IMR-90 (cell line): ENCODE data around the gene IRAK2. TPM values are rescaled to one million over a fixed set of nuclear protein-coding genes. Genes with fewer than 3 reads are reported as not detected.

ENCODE experiments used
- ATAC-seq: fragments of 200-7000 bp; cut with Tn5 transposase; 2 replicates; pipeline ENCODE4 v1.9.1; 2020; ENCODE audit warnings: low read depth, mild to moderate bottlenecking, moderate library complexity
- BruUV-seq: library from RNA; stranded (reverse); fragments of 400-500 nt; replicated peaks from 2 replicates; lab custom pipeline; 2021; lab: Mats Ljungman, UMichigan
- CTCF ChIA-PET: fragments of 300-600 bp; formaldehyde crosslinking; extraction: SDS; loops from one replicate; lab custom pipeline; 2021; ENCODE audit warnings: antibody characterized with exemption; lab: Yijun Ruan, JAX
- POLR2A ChIA-PET: fragments of 300-600 bp; sonication (Branson Sonifier 250); formaldehyde crosslinking; loops from one replicate; lab custom pipeline; 2022; ENCODE audit warnings: antibody characterized with exemption; ENCODE audit not compliant: unreplicated experiment; lab: Charles Lee
- DNase-seq: peaks from one replicate; pipeline ENCODE4 v3.0.0; 2013
- H2AFZ ChIP-seq: replicated peaks from 2 replicates; pipeline ENCODE3; 2013; ENCODE audit warnings: low read length, mild to moderate bottlenecking; ENCODE audit not compliant: poor library complexity
- H2AK5ac ChIP-seq: 2 replicates; pipeline ENCODE4 v1.6.1; 2013; ENCODE audit warnings: low read depth, low read length, inconsistent platforms
- H2AK9ac ChIP-seq: replicated peaks from 2 replicates; pipeline ENCODE3; 2013; ENCODE audit warnings: mild to moderate bottlenecking, low read depth, low read length, moderate library complexity; ENCODE audit not compliant: poor library complexity
- H2BK120ac ChIP-seq: 2 replicates; pipeline ENCODE4 v1.6.1; 2013; ENCODE audit warnings: low read depth, low read length, inconsistent platforms
- H2BK15ac ChIP-seq: 3 replicates; pipeline ENCODE4 v1.6.1; 2013; ENCODE audit warnings: low read depth, low read length, inconsistent platforms
- H2BK20ac ChIP-seq: 2 replicates; pipeline ENCODE4 v1.6.1; 2013; ENCODE audit warnings: low read depth, mild to moderate bottlenecking, inconsistent platforms, low read length, moderate library complexity
- H2BK5ac ChIP-seq: 2 replicates; pipeline ENCODE4 v1.6.1; 2013; ENCODE audit warnings: mild to moderate bottlenecking, low read depth, low read length, inconsistent platforms; ENCODE audit not compliant: poor library complexity, severe bottlenecking
- H3K14ac ChIP-seq: replicated peaks from 2 replicates; pipeline ENCODE4 v1.6.1; 2013; ENCODE audit warnings: low read depth, low read length, inconsistent platforms
- H3K18ac ChIP-seq: 2 replicates; pipeline ENCODE4 v1.6.1; 2013; ENCODE audit warnings: low read depth, low read length, control low read depth
- H3K23ac ChIP-seq: 2 replicates; pipeline ENCODE4 v1.6.1; 2013; ENCODE audit warnings: low read depth, low read length, inconsistent platforms
- H3K27ac ChIP-seq: 2 replicates; pipeline ENCODE4 v1.5.1; 2013; ENCODE audit warnings: mild to moderate bottlenecking, control low read depth, low read length; ENCODE audit not compliant: insufficient read depth
- H3K27me3 ChIP-seq: 2 replicates; pipeline ENCODE4 v1.6.1; 2013; ENCODE audit warnings: low read length; ENCODE audit not compliant: control insufficient read depth, insufficient read depth
- H3K36me3 ChIP-seq: 2 replicates; pipeline ENCODE4 v1.6.1; 2013; ENCODE audit warnings: low read length, mixed read lengths; ENCODE audit not compliant: control insufficient read depth, insufficient read depth
- H3K4ac ChIP-seq: 2 replicates; pipeline ENCODE4 v1.6.1; 2013; ENCODE audit warnings: low read depth, low read length, inconsistent platforms
- H3K4me1 ChIP-seq: 2 replicates; pipeline ENCODE4 v1.6.1; 2013; ENCODE audit warnings: low read length, mixed read lengths; ENCODE audit not compliant: control insufficient read depth, insufficient read depth
- H3K4me2 ChIP-seq: 2 replicates; pipeline ENCODE4 v1.6.1; 2013; ENCODE audit warnings: low read depth, mild to moderate bottlenecking, control low read depth, low read length, moderate library complexity
- H3K4me3 ChIP-seq: 2 replicates; pipeline ENCODE4 v1.5.1; 2013; ENCODE audit warnings: low read depth, mild to moderate bottlenecking, control low read depth, low read length, moderate library complexity; ENCODE audit not compliant: insufficient read depth
- H3K56ac ChIP-seq: 2 replicates; pipeline ENCODE4 v1.6.1; 2013; ENCODE audit warnings: low read length, inconsistent platforms; ENCODE audit not compliant: insufficient read depth; ENCODE audit errors: extremely low read depth
- H3K79me1 ChIP-seq, 2 experiments: 2 replicates each; pipeline ENCODE4 v1.6.1; 2013; ENCODE audit warnings: low read length in 2 of 2, inconsistent platforms in 1 of 2, low read depth in 1 of 2
- H3K9ac ChIP-seq: 2 replicates; pipeline ENCODE4 v1.6.1; 2013; ENCODE audit warnings: low read depth, low read length, control low read depth
- H3K9me1 ChIP-seq: 2 replicates; pipeline ENCODE4 v1.6.1; 2013; ENCODE audit warnings: low read length, inconsistent platforms; ENCODE audit not compliant: insufficient read depth
- H3K9me3 ChIP-seq: 2 replicates; pipeline ENCODE4 v1.6.1; 2013; ENCODE audit warnings: low read length; ENCODE audit not compliant: control insufficient read depth, insufficient read depth
- H4K20me1 ChIP-seq: 2 replicates; pipeline ENCODE4 v1.6.1; 2013; ENCODE audit warnings: low read length, inconsistent platforms; ENCODE audit not compliant: insufficient read depth
- H4K5ac ChIP-seq: 2 replicates; pipeline ENCODE4 v1.6.1; 2013; ENCODE audit warnings: mild to moderate bottlenecking, low read depth, low read length, control low read depth
- H4K8ac ChIP-seq, 2 experiments: 2 replicates each; pipeline ENCODE4 v1.6.1; 2013; ENCODE audit warnings: low read depth in 2 of 2, low read length in 2 of 2, control low read depth in 1 of 2, inconsistent platforms in 1 of 2
- H4K91ac ChIP-seq: 2 replicates; pipeline ENCODE4 v1.6.1; 2013; ENCODE audit warnings: low read depth, low read length, inconsistent platforms; ENCODE audit not compliant: insufficient read depth
- BHLHE40 ChIP-seq: fragments of 150-350 bp; IDR thresholded peaks from 2 replicates; pipeline ENCODE4 v1.6.1; 2016; ENCODE audit warnings: mild to moderate bottlenecking, low read depth, low read length
- CEBPB ChIP-seq: IDR thresholded peaks from 2 replicates; pipeline ENCODE4 v1.6.1; 2012; ENCODE audit warnings: low read depth, low read length, improper control_type of control experiment
- CHD1 ChIP-seq: IDR thresholded peaks from 2 replicates; pipeline ENCODE4 v1.6.1; 2012; ENCODE audit warnings: low read depth, low read length, improper control_type of control experiment
- CTCF ChIP-seq: conservative IDR thresholded peaks from 2 replicates; pipeline ENCODE4 v1.5.1; 2012; ENCODE audit warnings: mild to moderate bottlenecking, low read depth, low read length, improper control_type of control experiment
- FOS ChIP-seq: fragments of 150-350 bp; IDR thresholded peaks from 2 replicates; pipeline ENCODE4 v1.6.1; 2016; ENCODE audit warnings: low read depth, low read length
- MAFK ChIP-seq: IDR thresholded peaks from 2 replicates; pipeline ENCODE4 v1.6.1; 2012; ENCODE audit warnings: low read depth, low read length, improper control_type of control experiment
- MAZ ChIP-seq: IDR thresholded peaks from 2 replicates; pipeline ENCODE4 v1.6.1; 2012; ENCODE audit warnings: low read depth, mild to moderate bottlenecking, low read length, improper control_type of control experiment, moderate library complexity, borderline replicate concordance
- MXI1 ChIP-seq: IDR thresholded peaks from 2 replicates; pipeline ENCODE4 v1.6.1; 2012; ENCODE audit warnings: low read depth, mild to moderate bottlenecking, low read length, moderate library complexity, borderline replicate concordance
- NFE2L2 ChIP-seq: fragments of 150-350 bp; IDR thresholded peaks from 2 replicates; pipeline ENCODE4 v1.6.1; 2016; ENCODE audit warnings: low read depth, mild to moderate bottlenecking, low read length
- POLR2A ChIP-seq: IDR thresholded peaks from 2 replicates; pipeline ENCODE4 v1.6.1; 2012; ENCODE audit warnings: mild to moderate bottlenecking, low read depth, low read length
- RAD21 ChIP-seq: IDR thresholded peaks from 2 replicates; pipeline ENCODE4 v1.6.1; 2012; ENCODE audit warnings: low read length, improper control_type of control experiment
- RFX5 ChIP-seq: IDR thresholded peaks from 2 replicates; pipeline ENCODE4 v1.8.0; 2012; ENCODE audit warnings: low read depth, mild to moderate bottlenecking, low read length, moderate library complexity
- SMC3 ChIP-seq: fragments of 150-350 bp; IDR thresholded peaks from 2 replicates; pipeline ENCODE4 v1.6.1; 2016; ENCODE audit warnings: low read depth, mild to moderate bottlenecking, antibody characterized with exemption, low read length, moderate library complexity
- USF2 ChIP-seq: fragments of 150-350 bp; IDR thresholded peaks from 2 replicates; pipeline ENCODE4 v1.6.1; 2017; ENCODE audit warnings: mild to moderate bottlenecking, antibody characterized with exemption, low read length, low read depth
- WGBS, 2 experiments: methylation state at CpG; one replicate each; pipeline versions ENCODE4 v1.1.5 to v1.1.7; 2013; ENCODE audit warnings: missing lambda C conversion rate in 2 of 2; ENCODE audit not compliant: insufficient read length in 1 of 2; ENCODE audit errors: extremely low coverage in 2 of 2; 5-methylcytosine and 5-hydroxymethylcytosine counted together
- dilution Hi-C: fragments of 300-500 bp; cut with HindIII; formaldehyde crosslinking; loops from one replicate; pipeline ENCODE4 v1.14.3; 2018; ENCODE audit warnings: low sequenced_read_pairs; ENCODE audit not compliant: unreplicated experiment
- in situ Hi-C: fragments of 300-500 bp; cut with MboI; formaldehyde crosslinking; loops from 3 replicates; pipeline ENCODE4 v1.14.3; 2019; ENCODE audit warnings: low sequenced_read_pairs, inconsistent platforms, mixed read lengths
- intact Hi-C: fragments of 100-400 bp; cut with micrococcal nuclease; formaldehyde crosslinking; loops from 2 replicates; pipeline ENCODE4 v1.10.0; 2022
- polyA plus RNA-seq, 3 experiments: library from polyadenylated mRNA; depleted of rRNA; stranded (reverse); fragments of >200 nt; gene quantifications; 2 replicates each; pipeline ENCODE4 v1.2.3, GENCODE V29; 2012; ENCODE audit warnings: low replicate concordance in 1 of 3
- total RNA-seq: library from RNA; depleted of rRNA; stranded (reverse); fragments of >200 nt; gene quantifications from 2 replicates; pipeline ENCODE4 v1.2.3, GENCODE V29; 2012

IRAK2 gene
- total and polyA plus RNA-seq, 2 of the 4 experiments (the other 2 are of a cell fraction): 6.9 to 8.1 TPM

GRCh38 chr3:10160346-10160745, 4.4 kb upstream of the IRAK2 start:
- no peak overlapping the region for H3K9ac ChIP-seq
- 0 out of 2 replicates have a peak, but pooled peaks cover under 1% of the 10 kb centered on the region for H3K36me3 ChIP-seq
- no peak overlapping the region for H2BK5ac ChIP-seq
- no peak overlapping the region for H3K23ac ChIP-seq
- no peaks in the 10 kb centered on the region for H3K9me1 ChIP-seq
- H3K9me3 ChIP-seq: no peaks in the 10 kb centered on the region
- no peak overlapping the region for H3K14ac ChIP-seq
- H2AFZ ChIP-seq: no peak overlapping the region
- no peak for DNase-seq
- peaks cover 4 to 11% of the 10 kb centered on the region in 2 experiments; a peak in 2 of 4 replicates for H3K79me1 ChIP-seq
- H4K91ac ChIP-seq: no peak overlapping the region
- TF ChIP-seq FOS (no peak), MAZ (no peak), CEBPB (no peak), MAFK (no peak), RFX5 (no peak), NFE2L2 (no peak), POLR2A (no peak), SMC3 (no peak), MXI1 (no peak), CTCF (no peak), CHD1 (no peak), BHLHE40 (no peak), RAD21 (no peak), USF2 (no peak)
- no peaks in the 10 kb centered on the region for H4K20me1 ChIP-seq
- no peak overlapping the region for H4K5ac ChIP-seq
- ATAC-seq: no peak
- H2BK15ac ChIP-seq: no peak overlapping the region
- CTCF ChIA-PET: no interaction called here
- H3K27ac ChIP-seq: no peak overlapping the region
- WGBS, 2 experiments: no CpG with 5 or more reads among the region's 1 CpG
- intact Hi-C loops (no loop called here), dilution Hi-C loops (no loop called here), in situ Hi-C loops (no loop called here)
- no peak overlapping the region for H3K4me2 ChIP-seq
- no TSS peak for BruUV-seq
- H3K18ac ChIP-seq: no peak overlapping the region
- no peak overlapping the region for H3K56ac ChIP-seq
- no peak overlapping the region for H4K8ac ChIP-seq
- no peak overlapping the region for H2AK5ac ChIP-seq
- no peak overlapping the region for H3K4me3 ChIP-seq
- no peaks in the 10 kb centered on the region for H3K27me3 ChIP-seq
- POLR2A ChIA-PET: no interaction called here
- no peak overlapping the region for H3K4ac ChIP-seq
- H2BK120ac ChIP-seq: no peak overlapping the region
- H2AK9ac ChIP-seq: no peak overlapping the region
- H3K4me1 ChIP-seq: no peaks in the 10 kb centered on the region
- no peak overlapping the region for H2BK20ac ChIP-seq
